Ovary (tissue), 3 donors: ENCODE measurements around the gene NECTIN2.

ENCODE experiments used
- EP300 ChIP-seq: sonication (generic); formaldehyde crosslinking; IDR thresholded peaks from one replicate; pipeline ENCODE4 v1.6.1; 2017; ENCODE audit warnings: antibody characterized with exemption
- POLR2A ChIP-seq: fragments of 450-650 bp; IDR thresholded peaks from one replicate; pipeline ENCODE4 v1.6.1; 2017; ENCODE audit warnings: antibody characterized with exemption, mild to moderate bottlenecking, moderate library complexity
- TF ChIP-seq, protein P1 (sequence below), 3 donors: fragments of 450-650 bp in 2 of 3; fragments of 200-600 bp in 1 of 3; IDR thresholded peaks; one replicate each; pipeline versions ENCODE4 v1.5.1 to v1.8.0; 2016 to 2022; ENCODE audit warnings: antibody characterized with exemption in 3 of 3, mild to moderate bottlenecking in 1 of 3
- donor health status: DM: no; HTN: no; CAD: no.

DNA sequence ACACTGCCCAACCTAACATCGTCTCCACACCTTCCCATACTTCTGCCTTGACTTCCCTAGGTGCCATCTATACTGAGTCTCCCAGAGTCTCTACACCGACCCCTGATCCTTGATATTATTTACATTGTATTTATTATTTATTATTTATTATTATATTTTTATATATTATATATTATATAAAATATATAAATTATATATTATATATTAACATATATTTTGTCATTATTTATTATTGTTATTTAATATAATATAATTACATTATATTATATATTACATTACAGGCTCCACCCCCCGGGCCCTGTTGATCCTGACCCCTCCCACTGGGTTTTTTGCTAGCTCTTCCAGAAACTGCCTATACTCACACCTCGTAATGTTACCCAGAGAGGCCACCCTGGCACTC lies 26.6 kb downstream of the NECTIN2 start:
- TF ChIP-seq, protein P1, sequence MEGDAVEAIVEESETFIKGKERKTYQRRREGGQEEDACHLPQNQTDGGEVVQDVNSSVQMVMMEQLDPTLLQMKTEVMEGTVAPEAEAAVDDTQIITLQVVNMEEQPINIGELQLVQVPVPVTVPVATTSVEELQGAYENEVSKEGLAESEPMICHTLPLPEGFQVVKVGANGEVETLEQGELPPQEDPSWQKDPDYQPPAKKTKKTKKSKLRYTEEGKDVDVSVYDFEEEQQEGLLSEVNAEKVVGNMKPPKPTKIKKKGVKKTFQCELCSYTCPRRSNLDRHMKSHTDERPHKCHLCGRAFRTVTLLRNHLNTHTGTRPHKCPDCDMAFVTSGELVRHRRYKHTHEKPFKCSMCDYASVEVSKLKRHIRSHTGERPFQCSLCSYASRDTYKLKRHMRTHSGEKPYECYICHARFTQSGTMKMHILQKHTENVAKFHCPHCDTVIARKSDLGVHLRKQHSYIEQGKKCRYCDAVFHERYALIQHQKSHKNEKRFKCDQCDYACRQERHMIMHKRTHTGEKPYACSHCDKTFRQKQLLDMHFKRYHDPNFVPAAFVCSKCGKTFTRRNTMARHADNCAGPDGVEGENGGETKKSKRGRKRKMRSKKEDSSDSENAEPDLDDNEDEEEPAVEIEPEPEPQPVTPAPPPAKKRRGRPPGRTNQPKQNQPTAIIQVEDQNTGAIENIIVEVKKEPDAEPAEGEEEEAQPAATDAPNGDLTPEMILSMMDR (IDR thresholded peaks at IDR 0.05): no peak
- no peak for TF ChIP-seq POLR2A
- no peak for TF ChIP-seq EP300
